Motor neuron (in vitro differentiated cells): ENCODE data around the gene QRSL1. TPM values are rescaled to one million over a fixed set of nuclear protein-coding genes. Genes with fewer than 3 reads are reported as not detected.

ENCODE experiments used
- ATAC-seq, 8 experiments: fragments of 200-7000 bp; cut with Tn5 transposase; replicated peaks in 6 of 8; 2 replicates each; pipeline ENCODE4 v1.8.0; 2021; ENCODE audit warnings: mild to moderate bottlenecking in 8 of 8, moderate library complexity in 8 of 8
- H3K27ac ChIP-seq, 2 donors: fragments of 250-450 bp; sonication (Bioruptor Pico); 2 replicates each; pipeline ENCODE4 v1.9.0; 2021; ENCODE audit warnings: antibody characterized with exemption in 2 of 2, mild to moderate bottlenecking in 2 of 2, moderate library complexity in 1 of 2
- H3K4me1 ChIP-seq, 2 donors: fragments of 250-450 bp; sonication (Bioruptor Pico); replicated peaks in 1 of 2; 2 replicates each; pipeline ENCODE4 v1.6.1; 2021; ENCODE audit warnings: antibody characterized with exemption in 2 of 2, mild to moderate bottlenecking in 2 of 2, moderate library complexity in 1 of 2
- H3K4me3 ChIP-seq, 5 donors: fragments of 250-450 bp; sonication (Bioruptor Pico); 2 replicates each; pipeline ENCODE4 v1.9.0; 2021; ENCODE audit warnings: antibody characterized with exemption in 5 of 5, mild to moderate bottlenecking in 5 of 5, moderate library complexity in 4 of 5
- WGBS, 10 experiments: fragments of 450-650 bp; shearing (Covaris generic); methylation state at CpG; one replicate each; pipeline ENCODE4 v1.0.0; 2022; 5-methylcytosine and 5-hydroxymethylcytosine counted together
- in situ Hi-C, 9 experiments: fragments of 400-800 bp; cut with MboI; loops; one replicate each; pipeline ENCODE4 v1.15.0; 2021; ENCODE audit warnings: low sequenced_read_pairs in 9 of 9, low pct_unique_long_range_greater_than_20kb in 2 of 9; ENCODE audit not compliant: unreplicated experiment in 9 of 9
- total RNA-seq, 8 experiments: library from RNA; unstranded; fragments of 300-600 nt; gene quantifications; 2 replicates each; pipeline versions ENCODE4 v1.2.3 to v1.2.4, GENCODE V29; 2022

The QRSL1 gene
- total RNA-seq, 8 experiments from 2014 or later = 9.6 to 18.8 (median 14.1) TPM

DNA sequence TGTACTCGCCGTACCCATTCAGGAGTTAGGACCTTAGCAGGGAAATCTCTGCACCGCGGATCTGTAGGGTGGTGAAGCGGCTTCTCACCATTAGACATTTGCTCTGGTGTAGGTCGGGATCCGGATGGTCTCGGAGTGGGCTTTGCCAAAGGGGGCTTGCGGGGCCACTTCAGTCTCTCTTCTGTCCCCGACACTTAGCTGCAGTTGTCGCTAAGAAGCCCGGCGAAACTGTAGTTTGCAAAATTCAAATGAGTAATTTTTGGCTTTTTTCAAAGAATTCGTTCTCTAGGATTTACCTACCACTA lies 433 bp downstream of the QRSL1 start:
- Histone ChIP-seq H3K4me3 (peak overlapping the region; percentile 66 to 98 (median 93)), H3K27ac (peak overlapping the region; percentile 86 to 90), H3K4me1 (peaks cover 7 to 10% of the 10 kb centered on the region in 2 donors)
- in situ Hi-C loops = no loop called here
- no peak for ATAC-seq
- 0% methylated on average over 1 to 10 of the region's 14 CpGs; no CpG with 5 or more reads in 3 of the 10 experiments for WGBS, 10 experiments

- ATAC-seq = no peak
- 12 to 79% (median 60%) methylated on average over 3 to 5 of the region's 5 CpGs; no CpG with 5 or more reads in 3 of the 10 experiments for WGBS, 10 experiments
These were observed 988 bp downstream of the QRSL1 start for GRCh38 chr6:106630366-106630765.

DNA sequence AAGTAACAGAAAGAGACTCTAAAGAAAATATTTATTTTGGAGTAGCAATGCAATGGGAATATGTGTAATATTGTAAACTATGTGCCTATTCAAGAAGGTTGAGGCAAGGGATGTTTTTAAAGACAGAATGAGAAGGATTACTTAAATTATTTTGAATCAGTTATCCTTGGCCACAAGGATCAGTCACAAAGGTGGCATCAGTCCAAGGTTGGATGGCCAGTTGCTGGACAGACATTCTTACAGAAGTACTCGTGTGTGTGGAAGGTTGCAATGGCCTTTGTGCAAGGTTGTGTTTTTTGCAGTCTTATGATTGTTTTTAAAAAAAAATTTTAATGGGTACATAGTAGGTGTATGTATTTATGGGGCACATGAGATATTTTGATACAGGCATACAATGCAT lies 2.0 kb downstream of the QRSL1 start:
- in situ Hi-C loops = no loop called here
- 17 to 100% (median 83%) methylated on average over 1 of the region's 1 CpG; no CpG with 5 or more reads in 1 of the 10 experiments for WGBS, 10 experiments

More at GRCh38 chr6:106630366-106630765, 988 bp downstream of the QRSL1 start:
- Histone ChIP-seq H3K4me3 (peak overlapping the region; percentile 66 to 98 (median 93)), H3K4me1 (peaks cover 7 to 10% of the 10 kb centered on the region in 2 donors), H3K27ac (peak overlapping the region in 1 of 2 donors; percentile 90)
- in situ Hi-C loops = no loop called here

GRCh38 chr6:106634565-106634964 lies 5.2 kb downstream of the QRSL1 start:
- 71 to 100% (median 91%) methylated on average over 1 to 5 of the region's 5 CpGs; no CpG with 5 or more reads in 2 of the 10 experiments for WGBS, 10 experiments
- H3K4me3 ChIP-seq = no peak overlapping the region
- in situ Hi-C loops = no loop called here
- no peak for ATAC-seq
- no peak overlapping the region for H3K27ac ChIP-seq
- H3K4me1 ChIP-seq = peaks cover 3% of the 10 kb centered on the region in 2 donors

More for the DNA sequence above, 2.0 kb downstream of the QRSL1 start:
- H3K4me1 ChIP-seq = peaks cover 7 to 9% of the 10 kb centered on the region in 2 donors
- no peak overlapping the region for H3K4me3 ChIP-seq
- no peak for ATAC-seq
- H3K27ac ChIP-seq = no peak overlapping the region

GRCh38 chr6:106637051-106637716 lies 7.8 kb downstream of the QRSL1 start:
- 34 to 100% (median 81%) methylated on average over 1 to 7 of the region's 7 CpGs for WGBS, 10 experiments
- in situ Hi-C loops = no loop called here
- Histone ChIP-seq H3K27ac (no peak overlapping the region), H3K4me3 (no peak overlapping the region), H3K4me1 (no peaks in the 10 kb centered on the region)
- no peak for ATAC-seq

DNA sequence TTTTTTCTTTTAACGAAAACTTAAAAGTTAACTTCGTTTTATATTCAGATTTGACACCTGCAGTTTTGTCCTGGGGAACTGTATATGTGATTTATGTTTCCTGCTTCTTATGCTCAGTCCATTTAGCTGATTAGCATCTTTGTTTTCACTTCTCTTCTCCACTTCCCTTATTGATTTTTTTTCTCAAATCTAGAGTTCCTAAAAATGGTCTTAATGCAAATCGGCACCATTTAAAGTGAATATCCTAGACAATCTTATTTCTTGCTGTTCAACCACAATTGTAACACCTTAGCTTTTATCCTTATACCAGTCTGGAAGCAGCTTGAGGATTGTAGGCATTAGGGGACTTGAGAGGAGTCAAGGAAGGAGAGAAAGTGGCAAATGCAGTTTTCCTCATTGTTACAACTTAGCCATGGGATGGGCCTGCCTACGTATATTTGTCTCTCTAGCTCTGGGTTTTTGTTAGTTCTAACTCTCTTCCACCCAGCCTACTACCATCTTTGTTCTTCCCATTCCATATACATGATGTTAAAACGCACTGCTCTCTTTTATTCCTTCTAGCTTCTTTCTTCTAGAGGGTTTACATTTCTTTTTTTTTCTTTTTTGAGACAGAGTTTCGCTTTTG lies 8.5 kb downstream of the QRSL1 start:
- 20 to 100% (median 80%) methylated on average over 1 to 6 of the region's 6 CpGs for WGBS, 10 experiments
- in situ Hi-C loops = no loop called here
- no peak overlapping the region for H3K27ac ChIP-seq
- H3K4me3 ChIP-seq = no peak overlapping the region
- H3K4me1 ChIP-seq = no peaks in the 10 kb centered on the region
- no peak for ATAC-seq

- WGBS, 10 experiments = 70 to 100% (median 87%) methylated on average over 2 to 4 of the region's 4 CpGs
- H3K4me1 ChIP-seq = no peaks in the 10 kb centered on the region
- no peak overlapping the region for H3K4me3 ChIP-seq
- ATAC-seq = no peak
- in situ Hi-C loops = no loop called here
- H3K27ac ChIP-seq = no peak overlapping the region
These were observed 10.4 kb downstream of the QRSL1 start for GRCh38 chr6:106639812-106640211.

DNA sequence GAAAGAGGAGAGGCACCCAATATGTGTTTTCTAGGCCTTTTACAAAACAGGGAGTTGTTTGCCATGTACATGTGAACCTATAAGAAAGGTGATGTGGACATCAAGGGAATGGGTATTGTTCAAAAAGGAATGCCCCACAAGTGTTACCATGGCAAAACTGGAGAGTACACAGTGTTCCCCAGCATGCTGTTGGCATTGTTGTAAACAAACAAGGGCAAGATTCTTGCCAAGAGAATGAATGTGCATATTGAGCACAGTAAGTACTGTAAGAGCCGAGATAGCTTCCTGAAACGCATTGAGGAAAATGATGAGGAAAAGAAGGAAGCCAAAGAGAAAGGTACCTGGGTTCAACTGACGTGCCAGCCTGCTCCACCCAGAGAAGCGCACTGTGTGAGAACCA lies 13.1 kb downstream of the QRSL1 start:
- Histone ChIP-seq H3K27ac (no peak overlapping the region), H3K4me3 (no peak overlapping the region), H3K4me1 (no peaks in the 10 kb centered on the region)
- 93 to 100% (median 100%) methylated on average over 1 to 3 of the region's 4 CpGs; no CpG with 5 or more reads in 3 of the 10 experiments for WGBS, 10 experiments
- in situ Hi-C loops = no loop called here
- no peak for ATAC-seq

DNA sequence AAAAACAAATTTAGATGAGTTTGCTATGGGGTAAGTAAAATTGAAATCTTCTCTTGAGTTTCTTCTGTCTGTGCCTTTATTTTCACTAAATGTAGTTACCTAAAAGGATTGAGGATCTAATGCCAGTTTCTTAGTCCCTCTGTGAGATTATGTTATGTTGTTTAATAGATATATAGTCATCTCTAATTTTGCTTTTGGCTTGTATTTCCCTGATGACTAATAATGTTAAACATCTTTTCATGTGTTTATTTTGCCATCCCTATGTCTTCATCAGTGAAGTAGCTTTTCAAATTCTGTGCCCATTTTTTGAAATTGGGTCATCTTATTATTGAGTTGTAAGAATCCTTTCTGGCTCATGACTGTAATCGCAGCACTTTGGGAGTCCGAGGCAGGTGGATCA lies 13.7 kb downstream of the QRSL1 start:
- no peak for ATAC-seq
- 80 to 100% (median 100%) methylated on average over 2 of the region's 2 CpGs; no CpG with 5 or more reads in 1 of the 10 experiments for WGBS, 10 experiments
- H3K4me3 ChIP-seq = no peak overlapping the region
- no peaks in the 10 kb centered on the region for H3K4me1 ChIP-seq
- no peak overlapping the region for H3K27ac ChIP-seq
- in situ Hi-C loops = no loop called here

- in situ Hi-C loops = no loop called here
- no peak overlapping the region for H3K27ac ChIP-seq
- 88 to 100% (median 94%) methylated on average over 1 to 7 of the region's 7 CpGs for WGBS, 10 experiments
- no peak for ATAC-seq
- H3K4me3 ChIP-seq = no peak overlapping the region
- no peaks in the 10 kb centered on the region for H3K4me1 ChIP-seq
These were observed 19.4 kb downstream of the QRSL1 start for GRCh38 chr6:106648651-106649308.

DNA sequence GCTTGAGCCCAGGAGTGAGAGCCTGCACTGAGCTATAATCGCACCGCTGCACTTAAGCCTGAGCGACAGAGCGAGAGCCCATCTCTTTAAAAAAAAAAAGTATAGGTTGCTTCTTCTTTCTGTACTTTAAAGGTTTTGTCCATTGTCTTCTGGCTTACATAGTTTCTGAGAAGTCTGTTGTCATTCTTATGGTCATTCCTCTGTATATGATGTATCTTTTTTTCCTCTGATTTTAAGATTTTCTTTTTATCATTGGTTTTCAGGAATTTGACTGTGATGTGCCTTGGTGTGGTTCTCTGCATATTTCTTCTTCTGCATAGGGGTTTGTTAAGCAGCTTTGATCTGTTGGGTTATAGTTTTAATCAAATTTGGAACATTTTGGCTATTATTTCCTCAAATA lies 29.1 kb downstream of the QRSL1 start:
- H3K4me3 ChIP-seq = no peak overlapping the region
- 92 to 100% (median 96%) methylated on average over 3 to 4 of the region's 4 CpGs; no CpG with 5 or more reads in 3 of the 10 experiments for WGBS, 10 experiments
- H3K27ac ChIP-seq = no peak overlapping the region
- ATAC-seq = no peak
- no peaks in the 10 kb centered on the region for H3K4me1 ChIP-seq
- in situ Hi-C loops = no loop called here

- Histone ChIP-seq H3K27ac (no peak overlapping the region), H3K4me3 (no peak overlapping the region), H3K4me1 (no peaks in the 10 kb centered on the region)
- in situ Hi-C loops = no loop called here
- ATAC-seq = no peak
- 89 to 100% (median 96%) methylated on average over 1 to 2 of the region's 2 CpGs; no CpG with 5 or more reads in 4 of the 10 experiments for WGBS, 10 experiments
These were observed 30.5 kb downstream of the QRSL1 start for GRCh38 chr6:106659859-106660258.

DNA sequence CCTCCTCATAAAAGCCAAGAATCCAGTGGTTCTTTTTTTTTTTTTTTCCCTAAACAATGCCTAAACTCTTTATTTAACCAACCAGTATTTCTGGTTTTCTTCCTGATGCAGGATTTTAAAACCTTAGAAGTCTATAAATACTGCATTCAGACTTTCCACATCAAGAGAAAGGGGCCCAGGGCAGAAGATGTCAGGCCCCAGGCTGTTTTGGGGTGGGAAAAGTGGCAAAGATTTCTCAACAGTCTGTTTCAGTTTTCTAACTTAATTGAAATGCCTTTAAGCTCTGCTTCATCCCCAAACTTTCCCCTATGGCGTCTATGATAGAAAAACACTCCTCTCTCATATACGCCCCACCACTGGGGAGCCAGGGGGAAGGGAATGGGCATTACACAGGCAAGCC lies 33.1 kb downstream of the QRSL1 start:
- H3K27ac ChIP-seq = no peak overlapping the region
- no peak for ATAC-seq
- no peak overlapping the region for H3K4me3 ChIP-seq
- in situ Hi-C loops = no loop called here
- H3K4me1 ChIP-seq = no peaks in the 10 kb centered on the region
- WGBS, 10 experiments = 76 to 100% (median 88%) methylated on average over 2 of the region's 2 CpGs; no CpG with 5 or more reads in 4 of the 10 experiments
